NAMALWA (cell line): ENCODE data around the gene FBL.

Experiments used
- DNase-seq: peaks from one replicate; pipeline ENCODE4 v3.0.0-alpha.2; 2015; ENCODE audit warnings: low spot score

FBL gene

DNA sequence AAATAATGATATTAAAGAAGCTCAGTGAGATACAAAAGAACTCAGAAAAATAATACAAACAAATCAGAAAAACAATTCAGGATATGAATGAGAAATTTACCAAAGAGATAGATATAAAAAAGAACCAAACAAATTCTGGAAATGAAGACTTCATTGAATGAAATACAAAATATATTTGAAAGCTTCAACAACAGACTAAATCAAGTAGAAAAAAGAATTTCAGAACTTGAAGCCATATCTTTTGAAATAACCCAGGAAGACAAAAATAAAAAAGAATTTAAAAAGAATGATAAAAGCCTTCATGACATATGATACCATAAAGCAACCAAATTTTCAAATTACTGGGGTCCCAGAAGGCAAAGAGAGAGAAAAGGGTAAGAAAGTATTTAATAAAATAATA is 57.9 kb downstream of the FBL start:
- DNase-seq: no peak
